Mammary epithelial cell (primary cell): ENCODE measurements around the gene FOXD3.

Source experiments
- EZH2 ChIP-seq: IDR thresholded peaks from 2 replicates; pipeline ENCODE4 v1.6.1; 2012; ENCODE audit warnings: low read length, inconsistent platforms, borderline replicate concordance
- TF ChIP-seq, protein P1 (sequence below), 2 donors: IDR thresholded peaks in 1 of 2; conservative IDR thresholded peaks in 1 of 2; 2 replicates each; pipeline ENCODE4 v1.5.1; 2011 to 2012; ENCODE audit warnings: inconsistent platforms in 2 of 2, low read length in 2 of 2, mild to moderate bottlenecking in 2 of 2, control low read depth in 1 of 2, low read depth in 1 of 2; ENCODE audit not compliant: insufficient read depth in 1 of 2; ENCODE audit errors: extremely low read depth in 1 of 2

GRCh38 chr1:63326473-63327380 lies 4.4 kb downstream of the FOXD3 start:
- TF ChIP-seq, protein P1, sequence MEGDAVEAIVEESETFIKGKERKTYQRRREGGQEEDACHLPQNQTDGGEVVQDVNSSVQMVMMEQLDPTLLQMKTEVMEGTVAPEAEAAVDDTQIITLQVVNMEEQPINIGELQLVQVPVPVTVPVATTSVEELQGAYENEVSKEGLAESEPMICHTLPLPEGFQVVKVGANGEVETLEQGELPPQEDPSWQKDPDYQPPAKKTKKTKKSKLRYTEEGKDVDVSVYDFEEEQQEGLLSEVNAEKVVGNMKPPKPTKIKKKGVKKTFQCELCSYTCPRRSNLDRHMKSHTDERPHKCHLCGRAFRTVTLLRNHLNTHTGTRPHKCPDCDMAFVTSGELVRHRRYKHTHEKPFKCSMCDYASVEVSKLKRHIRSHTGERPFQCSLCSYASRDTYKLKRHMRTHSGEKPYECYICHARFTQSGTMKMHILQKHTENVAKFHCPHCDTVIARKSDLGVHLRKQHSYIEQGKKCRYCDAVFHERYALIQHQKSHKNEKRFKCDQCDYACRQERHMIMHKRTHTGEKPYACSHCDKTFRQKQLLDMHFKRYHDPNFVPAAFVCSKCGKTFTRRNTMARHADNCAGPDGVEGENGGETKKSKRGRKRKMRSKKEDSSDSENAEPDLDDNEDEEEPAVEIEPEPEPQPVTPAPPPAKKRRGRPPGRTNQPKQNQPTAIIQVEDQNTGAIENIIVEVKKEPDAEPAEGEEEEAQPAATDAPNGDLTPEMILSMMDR (conservative IDR thresholded peaks at IDR 0.05 in 1 of 2, IDR thresholded peaks at IDR 0.05 in 1 of 2; ENCODE audit: extremely low read depth in 1 of 2, insufficient read depth in 1 of 2, low read depth in 1 of 2, low read length in 2 of 2) = no peak
- peak; percentile 73 for TF ChIP-seq EZH2
